Measurements from ENCODE around the gene SEMA7A.

Gene SEMA7A

GRCh38 chr15:74369084-74369745 is 64.5 kb downstream of the SEMA7A start:
- Histone ChIP-seq H3K4me3 (ENCODE audit: low read length) (no peak overlapping the region), H3K27me3 (ENCODE audit: control insufficient read depth, low read length) (peaks cover 51% of the 10 kb centered on the region), H3K4me1 (ENCODE audit: control insufficient read depth, low read length) (peaks cover 9% of the 10 kb centered on the region), H3K36me3 (ENCODE audit: control insufficient read depth, low read length) (no peaks in the 10 kb centered on the region), H3K9me3 (ENCODE audit: control insufficient read depth, insufficient read depth, low read length) (no peaks in the 10 kb centered on the region), H3K9me2 (replicated peaks; ENCODE audit: control insufficient read depth, low read length) (no peaks in the 10 kb centered on the region), H3F3A (ENCODE audit: control insufficient read depth, insufficient read depth) (no peaks in the 10 kb centered on the region), H3K79me2 (ENCODE audit: control insufficient read depth, low read length) (no peaks in the 10 kb centered on the region), H3K27ac (ENCODE audit: low read depth, low read length) (no peak overlapping the region), H4K20me1 (ENCODE audit: control insufficient read depth, insufficient read depth, low read depth, low read length) (0 out of 2 replicates have a peak, but pooled peaks cover 3% of the 10 kb centered on the region), H3K4me2 (ENCODE audit: low read length) (no peak overlapping the region)
- TF ChIP-seq, protein P1, sequence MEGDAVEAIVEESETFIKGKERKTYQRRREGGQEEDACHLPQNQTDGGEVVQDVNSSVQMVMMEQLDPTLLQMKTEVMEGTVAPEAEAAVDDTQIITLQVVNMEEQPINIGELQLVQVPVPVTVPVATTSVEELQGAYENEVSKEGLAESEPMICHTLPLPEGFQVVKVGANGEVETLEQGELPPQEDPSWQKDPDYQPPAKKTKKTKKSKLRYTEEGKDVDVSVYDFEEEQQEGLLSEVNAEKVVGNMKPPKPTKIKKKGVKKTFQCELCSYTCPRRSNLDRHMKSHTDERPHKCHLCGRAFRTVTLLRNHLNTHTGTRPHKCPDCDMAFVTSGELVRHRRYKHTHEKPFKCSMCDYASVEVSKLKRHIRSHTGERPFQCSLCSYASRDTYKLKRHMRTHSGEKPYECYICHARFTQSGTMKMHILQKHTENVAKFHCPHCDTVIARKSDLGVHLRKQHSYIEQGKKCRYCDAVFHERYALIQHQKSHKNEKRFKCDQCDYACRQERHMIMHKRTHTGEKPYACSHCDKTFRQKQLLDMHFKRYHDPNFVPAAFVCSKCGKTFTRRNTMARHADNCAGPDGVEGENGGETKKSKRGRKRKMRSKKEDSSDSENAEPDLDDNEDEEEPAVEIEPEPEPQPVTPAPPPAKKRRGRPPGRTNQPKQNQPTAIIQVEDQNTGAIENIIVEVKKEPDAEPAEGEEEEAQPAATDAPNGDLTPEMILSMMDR (IDR thresholded peaks at IDR 0.05; ENCODE audit: low read depth, low read length, poor library complexity, severe bottlenecking), result no peak
- TF ChIP-seq EZH2phosphoT487 (IDR thresholded peaks at IDR 0.05; ENCODE audit: borderline replicate concordance, low read length), result no peak

DNA sequence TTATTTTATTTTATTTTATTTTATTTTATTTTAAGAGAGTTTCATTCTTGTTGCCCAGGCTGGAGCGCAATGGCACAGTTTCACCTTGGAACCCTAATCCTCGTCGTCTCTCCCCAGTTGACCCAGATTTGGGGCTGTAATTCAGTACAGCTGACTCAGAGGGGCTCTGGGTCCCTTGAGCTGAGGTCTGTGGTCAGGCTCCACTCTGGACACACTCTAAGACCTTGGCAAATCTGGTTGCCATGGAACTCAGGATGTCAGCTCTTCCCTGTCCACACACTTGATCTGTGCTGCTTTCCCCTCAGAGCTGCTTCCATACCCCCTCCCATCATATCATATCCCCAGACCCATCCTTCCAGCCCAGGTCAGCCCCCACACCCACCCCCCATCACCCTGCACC is 65.6 kb downstream of the SEMA7A start:
- Histone ChIP-seq H3F3A (ENCODE audit: control insufficient read depth, insufficient read depth) (no peaks in the 10 kb centered on the region), H3K79me2 (ENCODE audit: control insufficient read depth, low read length) (no peaks in the 10 kb centered on the region), H3K36me3 (ENCODE audit: control insufficient read depth, low read length) (no peaks in the 10 kb centered on the region), H3K4me3 (ENCODE audit: low read length) (no peak overlapping the region), H4K20me1 (ENCODE audit: control insufficient read depth, insufficient read depth, low read depth, low read length) (0 out of 2 replicates have a peak, but pooled peaks cover 3% of the 10 kb centered on the region), H3K9me2 (replicated peaks; ENCODE audit: control insufficient read depth, low read length) (no peaks in the 10 kb centered on the region), H3K27me3 (ENCODE audit: control insufficient read depth, low read length) (peaks cover 54% of the 10 kb centered on the region), H3K4me1 (ENCODE audit: control insufficient read depth, low read length) (no peaks in the 10 kb centered on the region), H3K4me2 (ENCODE audit: low read length) (no peak overlapping the region), H3K9me3 (ENCODE audit: control insufficient read depth, insufficient read depth, low read length) (no peaks in the 10 kb centered on the region), H3K27ac (ENCODE audit: low read depth, low read length) (no peak overlapping the region)
- TF ChIP-seq, protein P1 (IDR thresholded peaks at IDR 0.05; ENCODE audit: low read depth, low read length, poor library complexity, severe bottlenecking), result no peak

DNA sequence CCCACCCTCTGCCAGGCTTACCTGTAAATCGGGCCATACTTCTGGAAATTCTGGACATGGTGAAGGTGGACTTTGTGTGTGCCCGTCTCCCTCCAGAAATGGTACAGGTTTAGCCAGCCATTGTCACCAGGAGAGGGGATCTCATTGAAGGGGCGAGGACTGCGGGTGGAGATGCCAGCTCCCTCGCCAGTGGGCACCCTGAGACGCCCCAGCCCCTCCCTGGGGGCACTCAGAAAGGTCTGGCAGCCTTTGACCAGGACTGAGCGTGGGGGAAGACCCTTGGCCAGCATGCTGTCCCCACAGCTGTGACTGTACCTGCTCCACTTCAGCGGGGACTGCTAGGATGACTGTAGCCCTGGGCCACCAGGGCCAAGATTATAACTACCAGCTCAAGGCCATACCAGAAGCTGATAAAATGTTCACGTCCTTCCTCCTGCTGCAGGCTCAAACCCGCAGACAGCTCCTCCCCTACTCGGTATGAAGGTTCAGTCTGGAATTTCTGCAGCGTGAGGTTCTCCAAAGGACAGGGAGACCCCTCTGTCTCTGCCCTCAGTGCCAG is 66.4 kb downstream of the SEMA7A start, which contains the start of gene CYP11A1:
TSS of gene CYP11A1 (minus strand) at position 351 of the 559 bp plus-strand sequence. CDS start at position 290, 61 bp downstream.
- no peaks in the 10 kb centered on the region for H3F3A ChIP-seq (ENCODE audit: control insufficient read depth, insufficient read depth)
- no peak within 1 kb of the TSS for H3K27ac ChIP-seq (ENCODE audit: low read depth, low read length)
- TF ChIP-seq, protein P1 (IDR thresholded peaks at IDR 0.05; ENCODE audit: low read depth, low read length, poor library complexity, severe bottlenecking), result no peak
- TF ChIP-seq EZH2phosphoT487 (IDR thresholded peaks at IDR 0.05; ENCODE audit: borderline replicate concordance, low read length), result no peak
- H3K4me2 ChIP-seq (ENCODE audit: low read length), result no peak within 1 kb of the TSS
- H3K9me3 ChIP-seq (ENCODE audit: control insufficient read depth, insufficient read depth, low read length), result no peaks in the 10 kb centered on the region
- no peaks in the 10 kb centered on the region for H3K36me3 ChIP-seq (ENCODE audit: control insufficient read depth, low read length)
- no peaks in the 10 kb centered on the region for H3K4me1 ChIP-seq (ENCODE audit: control insufficient read depth, low read length)
- H3K4me3 ChIP-seq (ENCODE audit: low read length), result no peak within 1 kb of the TSS
- H4K20me1 ChIP-seq (ENCODE audit: control insufficient read depth, insufficient read depth, low read depth, low read length), result 0 out of 2 replicates have a peak, but pooled peaks cover 3% of the 10 kb centered on the region
- H3K27me3 ChIP-seq (ENCODE audit: control insufficient read depth, low read length), result peaks cover 50% of the 10 kb centered on the region
- no peaks in the 10 kb centered on the region for H3K79me2 ChIP-seq (ENCODE audit: control insufficient read depth, low read length)
- H3K9me2 ChIP-seq (replicated peaks; ENCODE audit: control insufficient read depth, low read length), result no peaks in the 10 kb centered on the region
